Upper lobe of right lung (tissue), 1 donor: ENCODE results near the gene ERC2. TPM values are rescaled to one million over a fixed set of nuclear protein-coding genes. Genes with fewer than 3 reads are reported as not detected.

Experiments
- ATAC-seq: fragments of 200-7000 bp; cut with Tn5 transposase; one replicate; pipeline ENCODE4 v1.9.1; 2020; ENCODE audit warnings: mild to moderate bottlenecking, moderate library complexity
- DNase-seq: peaks from one replicate; pipeline ENCODE4 v3.0.0-alpha.2; 2020
- H3K27ac ChIP-seq: fragments of 200-600 bp; one replicate; pipeline ENCODE4 v1.8.0; 2022
- H3K27me3 ChIP-seq: fragments of 200-600 bp; one replicate; pipeline ENCODE4 v1.8.0; 2022; ENCODE audit warnings: mild to moderate bottlenecking
- H3K36me3 ChIP-seq: fragments of 200-600 bp; one replicate; pipeline ENCODE4 v1.8.0; 2022
- H3K4me1 ChIP-seq: fragments of 200-600 bp; one replicate; pipeline ENCODE4 v1.8.0; 2022
- H3K4me3 ChIP-seq: fragments of 200-600 bp; one replicate; pipeline ENCODE4 v1.8.0; 2022; ENCODE audit warnings: mild to moderate bottlenecking
- H3K9me3 ChIP-seq: fragments of 200-600 bp; one replicate; pipeline ENCODE4 v1.8.0; 2022
- CTCF ChIP-seq: fragments of 200-600 bp; IDR thresholded peaks from one replicate; pipeline ENCODE4 v1.8.0; 2022; ENCODE audit warnings: antibody characterized with exemption
- intact Hi-C: fragments of 100-400 bp; cut with DNase I; formaldehyde crosslinking; loops from one replicate; pipeline ENCODE4 v1.11.0; 2022
- total RNA-seq: library from RNA; stranded (reverse); fragmentation: NEBNext Ultra II Directional; extraction: Animal tissue kit (Norgen Biotek cat#: 25700); gene quantifications from one replicate; pipeline ENCODE4 v1.2.1, GENCODE V29; 2021
- donor health status: DM: no; HTN: yes; CAD: no; lungs with severe emphysema.

Gene ERC2
- total RNA-seq, 1 donor from 2014 or later: 1.4 TPM

DNA sequence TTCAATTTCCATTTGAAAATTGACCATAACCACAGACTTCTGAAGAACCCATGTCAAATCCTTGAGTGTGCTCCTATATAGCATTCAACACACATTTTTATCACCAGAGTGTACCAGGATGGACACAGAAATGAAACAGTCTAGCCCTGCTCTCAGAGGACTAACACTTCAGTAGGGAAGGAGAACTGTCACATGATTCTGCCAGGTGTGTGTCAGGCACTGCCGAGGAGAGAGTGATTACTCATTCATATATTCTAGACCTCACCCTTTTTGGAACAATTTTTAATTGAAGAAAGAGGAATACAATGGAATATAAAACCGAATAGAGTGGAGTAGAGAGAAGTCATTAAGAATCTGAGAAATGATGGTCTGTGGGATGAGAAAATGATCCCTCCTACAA lies 125.8 kb downstream of the ERC2 start:
- ATAC-seq (no peak), DNase-seq (no peak)
- no peaks in the 10 kb centered on the region for H3K9me3 ChIP-seq
- H3K27ac ChIP-seq: no peak overlapping the region
- intact Hi-C loops: no loop called here
- no peaks in the 10 kb centered on the region for H3K4me1 ChIP-seq
- TF ChIP-seq CTCF: no peak
- H3K36me3 ChIP-seq: no peaks in the 10 kb centered on the region
- H3K27me3 ChIP-seq: no peaks in the 10 kb centered on the region
- H3K4me3 ChIP-seq: no peak overlapping the region

DNA sequence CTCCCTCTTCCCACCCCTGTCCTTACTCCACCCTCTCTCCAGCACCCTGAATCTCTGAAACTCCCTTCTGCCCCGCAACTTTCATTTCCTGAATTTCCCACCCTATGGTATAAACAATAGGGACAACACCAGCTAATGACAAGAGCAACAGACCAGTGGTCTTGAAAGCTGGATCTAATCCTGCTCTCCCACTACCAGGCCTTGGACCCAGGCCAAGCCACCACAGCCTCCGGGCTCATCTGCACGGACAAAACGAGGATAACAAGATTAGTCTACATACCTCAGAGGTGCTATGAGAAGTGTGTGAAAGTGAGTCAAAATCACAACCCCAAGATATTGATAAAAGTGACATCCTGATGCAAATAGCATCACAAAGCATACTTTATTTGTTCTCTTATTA lies 128.6 kb downstream of the ERC2 start:
- intact Hi-C loops: no loop called here
- TF ChIP-seq CTCF: no peak
- H3K36me3 ChIP-seq: no peaks in the 10 kb centered on the region
- H3K27ac ChIP-seq: no peak overlapping the region
- DNase-seq (no peak), ATAC-seq (no peak)
- no peaks in the 10 kb centered on the region for H3K27me3 ChIP-seq
- no peaks in the 10 kb centered on the region for H3K4me1 ChIP-seq
- no peak overlapping the region for H3K4me3 ChIP-seq
- H3K9me3 ChIP-seq: no peaks in the 10 kb centered on the region

- DNase-seq: no peak
These were observed 129.0 kb downstream of the ERC2 start for GRCh38 chr3:56339244-56339643.

GRCh38 chr3:56336023-56336422 lies 132.2 kb downstream of the ERC2 start:
- no peak overlapping the region for H3K4me3 ChIP-seq
- H3K27ac ChIP-seq: no peak overlapping the region
- no peaks in the 10 kb centered on the region for H3K9me3 ChIP-seq
- no peak for DNase-seq
- no peak for ATAC-seq
- peaks cover 7% of the 10 kb centered on the region for H3K27me3 ChIP-seq
- no peaks in the 10 kb centered on the region for H3K4me1 ChIP-seq
- intact Hi-C loops: no loop called here
- no peaks in the 10 kb centered on the region for H3K36me3 ChIP-seq
- no peak for TF ChIP-seq CTCF

More at GRCh38 chr3:56339244-56339643, 129.0 kb downstream of the ERC2 start:
- H3K9me3 ChIP-seq: no peaks in the 10 kb centered on the region
- no peaks in the 10 kb centered on the region for H3K4me1 ChIP-seq
- H3K4me3 ChIP-seq: no peak overlapping the region
- H3K36me3 ChIP-seq: no peaks in the 10 kb centered on the region
- no peak for TF ChIP-seq CTCF
- peak; percentile 68 for ATAC-seq
- intact Hi-C loops: no loop called here
- no peak overlapping the region for H3K27ac ChIP-seq
- H3K27me3 ChIP-seq: peaks cover 3% of the 10 kb centered on the region

- intact Hi-C loops: no loop called here
These were observed 143.8 kb downstream of the ERC2 start for GRCh38 chr3:56324473-56324872.

More at GRCh38 chr3:56324473-56324872, 143.8 kb downstream of the ERC2 start:
- TF ChIP-seq CTCF: no peak
- Histone ChIP-seq H3K36me3 (no peaks in the 10 kb centered on the region), H3K4me3 (no peak overlapping the region), H3K9me3 (no peaks in the 10 kb centered on the region), H3K4me1 (no peaks in the 10 kb centered on the region), H3K27ac (no peak overlapping the region), H3K27me3 (no peaks in the 10 kb centered on the region)
- DNase-seq (no peak), ATAC-seq (no peak)
